HG03280 (cell line): ENCODE results near the gene DENND4A.
"Not testable (repeated sequence)": the region's sequence is repeated elsewhere in the genome, so short reads cannot be mapped to it uniquely, and the experiment has no call there.

Experiments used
- ATAC-seq: cut with Tn5 transposase; IDR thresholded peaks from one replicate; pipeline ENCODE4 v1.9.1; 2021; ENCODE audit warnings: mild to moderate bottlenecking, moderate library complexity; ENCODE audit not compliant: unreplicated experiment

Gene DENND4A

GRCh38 chr15:65639509-65639908, 152.6 kb downstream of the DENND4A start:
- ATAC-seq = no peak

- no peak for ATAC-seq
Observed at GRCh38 chr15:65638681-65639089, 153.4 kb downstream of the DENND4A start.

GRCh38 chr15:65638109-65638508, 154.0 kb downstream of the DENND4A start:
- no peak for ATAC-seq

- ATAC-seq = no peak
Observed at GRCh38 chr15:65634356-65634755, 157.7 kb downstream of the DENND4A start.

- ATAC-seq = no peak
Observed at GRCh38 chr15:65633752-65634151, 158.3 kb downstream of the DENND4A start.

GRCh38 chr15:65632780-65633375, 159.2 kb downstream of the DENND4A start:
- no peak for ATAC-seq

GRCh38 chr15:65631503-65631902, 160.6 kb downstream of the DENND4A start:
- ATAC-seq = no peak

GRCh38 chr15:65630760-65631159, 161.3 kb downstream of the DENND4A start:
- no peak for ATAC-seq

GRCh38 chr15:65629548-65629947, 162.5 kb downstream of the DENND4A start:
- no peak for ATAC-seq

- ATAC-seq = no peak
Observed at GRCh38 chr15:65626856-65627255, 165.2 kb downstream of the DENND4A start.

GRCh38 chr15:65623103-65623502, 169.0 kb downstream of the DENND4A start:
- no peak for ATAC-seq

- no peak for ATAC-seq
Observed at GRCh38 chr15:65621638-65622037, 170.5 kb downstream of the DENND4A start, which contains the start of gene SLC24A1. TSS of gene SLC24A1 (plus strand) at chr15:65621938. CDS start at chr15:65624081, 2,143 bp downstream.

- ATAC-seq = no peak
Observed at GRCh38 chr15:65620833-65621232, 171.3 kb downstream of the DENND4A start.

- ATAC-seq = no peak
Observed at GRCh38 chr15:65619626-65620290, 172.3 kb downstream of the DENND4A start.

GRCh38 chr15:65618560-65619109, 173.5 kb downstream of the DENND4A start:
- no peak for ATAC-seq

GRCh38 chr15:65615887-65616286, 176.2 kb downstream of the DENND4A start:
- not testable (repeated sequence) for ATAC-seq

GRCh38 chr15:65612949-65613744, 178.9 kb downstream of the DENND4A start:
- ATAC-seq = no peak

GRCh38 chr15:65612616-65612946, 179.5 kb downstream of the DENND4A start:
- no peak for ATAC-seq

- ATAC-seq = no peak
Observed at GRCh38 chr15:65611888-65612615, 180.0 kb downstream of the DENND4A start.

GRCh38 chr15:65610871-65611718, 181.0 kb downstream of the DENND4A start, which contains the start of gene INTS14:
TSS of gene INTS14 (minus strand) at chr15:65611131. CDS start at chr15:65607380, 3,751 bp downstream.
- peak; percentile 96 for ATAC-seq
